Endometrium (tissue), 2 donors: ENCODE measurements around the gene DPF1.

Experiments
- FAIRE-seq: peaks from 2 replicates; lab custom pipeline; 2012; peaks lifted over from hg19 to GRCh38; lab: Jason Lieb, UNC
- donor health status: control.
- donor health status: control.

Gene DPF1

GRCh38 chr19:38197937-38198704, 25.9 kb downstream of the DPF1 start:
- FAIRE-seq: no peak

GRCh38 chr19:38196948-38197656, 26.9 kb downstream of the DPF1 start:
- FAIRE-seq: no peak

- no peak for FAIRE-seq
These were observed 27.7 kb downstream of the DPF1 start for GRCh38 chr19:38196245-38196837.

GRCh38 chr19:38195237-38195636, 28.8 kb downstream of the DPF1 start:
- no peak for FAIRE-seq

GRCh38 chr19:38194061-38194701, 29.8 kb downstream of the DPF1 start:
- FAIRE-seq: no peak

- FAIRE-seq: no peak
These were observed 30.6 kb downstream of the DPF1 start for GRCh38 chr19:38193445-38193844.

- no peak for FAIRE-seq
These were observed 32.3 kb downstream of the DPF1 start for GRCh38 chr19:38191747-38192146.

GRCh38 chr19:38190793-38191192, 33.2 kb downstream of the DPF1 start:
- FAIRE-seq: no peak

GRCh38 chr19:38190061-38190460, 34.0 kb downstream of the DPF1 start:
- no peak for FAIRE-seq

- no peak for FAIRE-seq
These were observed 38.5 kb downstream of the DPF1 start for GRCh38 chr19:38185562-38185961.

- no peak for FAIRE-seq
These were observed 39.2 kb downstream of the DPF1 start for GRCh38 chr19:38184815-38185214.

- FAIRE-seq: no peak
These were observed 40.6 kb downstream of the DPF1 start for GRCh38 chr19:38183251-38183897.

GRCh38 chr19:38182536-38183210, 41.3 kb downstream of the DPF1 start:
- FAIRE-seq: no peak

- FAIRE-seq: no peak
These were observed 44.0 kb downstream of the DPF1 start for GRCh38 chr19:38180071-38180470.

- no peak for FAIRE-seq
These were observed 48.6 kb downstream of the DPF1 start for GRCh38 chr19:38175422-38175821.

GRCh38 chr19:38173291-38174041, 50.6 kb downstream of the DPF1 start:
- no peak for FAIRE-seq

GRCh38 chr19:38172001-38172400, 52.0 kb downstream of the DPF1 start:
- FAIRE-seq: no peak

GRCh38 chr19:38170334-38170733, 53.7 kb downstream of the DPF1 start:
- no peak for FAIRE-seq

- no peak for FAIRE-seq
These were observed 55.4 kb downstream of the DPF1 start for GRCh38 chr19:38168637-38169036.

- FAIRE-seq: no peak
These were observed 58.7 kb downstream of the DPF1 start for GRCh38 chr19:38165335-38165734.

GRCh38 chr19:38164526-38164925, 59.5 kb downstream of the DPF1 start:
- FAIRE-seq: no peak
